GM19240 (cell line): ENCODE measurements around the gene ZNF426.
"Not testable (repeated sequence)": the region's sequence is repeated elsewhere in the genome, so short reads cannot be mapped to it uniquely, and the experiment has no call there.

Experiments
- DNase-seq: peaks from one replicate; pipeline ENCODE4 v3.0.0; 2011; ENCODE audit warnings: low spot score; ENCODE audit not compliant: insufficient read length

Gene ZNF426

DNA sequence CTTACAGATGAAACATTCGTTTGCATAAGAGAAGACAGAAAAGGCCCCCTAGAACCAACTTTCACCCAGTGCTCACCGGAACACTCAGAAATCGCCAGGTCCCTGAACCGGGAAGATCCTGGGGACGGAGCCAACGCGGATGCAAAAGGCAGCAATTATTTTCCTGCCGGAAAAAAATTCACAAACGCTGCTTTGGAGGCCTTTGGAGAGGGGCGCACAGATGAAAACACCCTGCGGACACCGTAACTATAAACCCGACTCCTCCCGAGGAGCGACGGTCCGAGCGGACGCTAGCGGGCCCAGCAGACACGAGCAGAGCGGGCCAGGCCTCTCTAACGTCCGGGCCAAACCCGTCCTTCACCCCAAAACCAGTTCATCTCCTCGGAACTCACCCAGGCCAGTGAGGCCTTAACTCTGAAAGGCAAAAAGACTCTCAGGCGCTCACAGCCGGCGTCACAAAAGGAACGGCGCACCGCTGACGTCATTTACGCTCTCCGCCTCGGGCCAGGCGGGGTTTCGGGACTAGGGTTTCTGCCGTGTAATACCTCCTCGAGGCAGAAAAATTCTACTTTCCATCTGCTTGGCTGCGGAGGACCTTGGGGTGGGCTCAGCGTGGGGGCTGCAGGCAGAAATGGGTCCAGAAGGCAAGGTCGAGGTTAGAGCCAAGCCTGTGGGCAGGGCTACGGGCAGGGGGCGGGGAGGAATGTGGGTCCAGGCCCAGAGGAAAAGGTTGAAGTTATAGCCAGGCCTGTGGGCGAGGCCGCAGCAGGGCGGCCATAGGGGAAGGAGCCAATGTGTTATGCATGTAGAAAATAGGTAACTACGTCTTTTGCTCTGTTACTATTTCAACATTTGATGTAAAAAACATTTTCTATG is at the start of gene ZNF426:
TSS of gene ZNF426 (minus strand) at position 463 of the 876 bp plus-strand sequence. CDS start 2,413 bp downstream, outside the sequence.
- DNase-seq, result peak; percentile 69

DNA sequence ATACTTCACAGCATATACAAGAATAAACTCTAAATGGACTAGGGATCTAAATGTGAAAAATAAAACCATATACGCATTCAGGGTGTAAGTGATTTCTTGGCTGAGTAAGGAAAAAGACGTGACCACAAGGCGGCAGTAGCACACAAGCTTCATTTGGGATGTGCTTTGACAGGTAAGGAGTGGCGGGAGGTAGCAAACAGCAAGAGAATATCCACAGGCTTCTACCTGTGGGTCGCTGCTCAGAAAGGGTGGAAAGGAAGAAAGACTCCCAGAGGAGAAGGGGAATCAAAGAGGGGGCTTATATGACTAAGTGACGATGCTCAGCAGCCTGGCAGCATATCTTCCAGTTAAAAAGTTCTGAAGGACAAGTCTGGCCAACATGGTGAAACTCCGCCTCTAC is 48.3 kb upstream of the ZNF426 start:
- DNase-seq, result no peak

DNA sequence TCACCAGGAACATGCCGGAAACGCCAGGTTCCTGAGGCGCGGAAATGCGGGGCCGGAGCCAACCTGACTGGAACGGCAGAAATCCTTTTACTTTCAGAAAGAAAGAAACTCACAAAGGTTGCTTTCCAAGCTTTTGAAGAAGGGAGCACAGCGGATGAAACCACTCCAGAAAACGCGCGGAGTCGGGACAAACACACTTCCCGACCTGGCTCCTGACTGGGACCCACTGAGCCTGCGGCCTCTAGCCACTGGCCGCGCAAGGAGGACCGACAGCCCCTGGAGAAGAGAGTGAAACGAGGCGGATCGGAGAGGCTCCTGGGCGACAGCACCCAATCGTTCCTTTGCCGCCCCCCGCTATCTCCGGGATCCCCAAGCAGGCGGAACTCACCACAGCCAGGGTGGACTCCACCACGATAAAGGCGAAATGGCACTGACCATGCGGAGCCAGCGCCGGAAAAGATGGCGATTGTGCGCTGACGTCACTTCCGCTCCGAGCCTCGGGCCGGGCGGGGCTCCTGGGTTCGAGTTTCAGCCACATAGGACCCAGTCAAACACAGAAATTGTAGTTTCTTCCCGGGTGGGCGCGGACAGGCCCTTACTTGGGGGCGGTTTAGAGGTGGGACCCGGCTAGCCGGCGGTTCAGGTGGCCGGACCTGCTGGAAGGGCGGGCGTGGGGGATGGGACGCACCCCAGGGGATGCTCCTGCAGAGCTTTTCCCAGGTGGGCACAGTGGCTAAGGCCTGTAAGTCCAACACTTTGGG is 45.8 kb upstream of the ZNF426 start, which contains the start of gene ZNF121:
TSS of gene ZNF121 (minus strand) at position 432 of the 761 bp plus-strand sequence. CDS start 16,407 bp downstream, outside the sequence.
- DNase-seq, result peak; percentile 56

DNA sequence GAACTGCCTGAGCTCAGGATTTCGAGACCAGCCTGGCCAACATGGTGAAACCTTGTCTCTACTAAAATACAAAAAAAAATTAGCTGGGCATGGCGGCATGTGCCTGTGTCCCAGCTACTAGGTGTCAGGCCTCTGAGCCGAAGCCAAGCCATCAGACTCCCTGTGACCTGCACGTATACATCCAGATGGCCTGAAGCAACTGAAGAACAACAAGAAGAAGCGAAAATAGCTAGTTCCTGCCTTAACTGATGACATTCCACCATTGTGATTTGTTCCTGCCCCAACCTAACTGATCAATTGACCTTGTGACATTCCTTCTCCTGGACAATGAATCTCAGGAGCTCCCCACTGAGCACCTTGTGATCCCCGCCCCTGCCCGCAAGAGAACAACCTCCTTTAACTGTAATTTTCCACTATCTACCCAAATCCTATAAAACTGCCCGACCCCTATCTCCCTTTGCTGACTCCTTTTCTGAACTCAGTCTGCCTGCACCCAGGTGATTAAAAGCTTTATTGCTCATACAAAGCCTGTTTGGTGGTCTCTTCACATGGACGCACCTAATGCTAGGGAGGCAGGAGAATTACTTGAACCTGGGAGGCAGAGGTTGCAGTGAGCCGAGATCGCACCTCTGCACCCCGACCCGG is 43.8 kb upstream of the ZNF426 start:
- not testable (repeated sequence) for DNase-seq

DNA sequence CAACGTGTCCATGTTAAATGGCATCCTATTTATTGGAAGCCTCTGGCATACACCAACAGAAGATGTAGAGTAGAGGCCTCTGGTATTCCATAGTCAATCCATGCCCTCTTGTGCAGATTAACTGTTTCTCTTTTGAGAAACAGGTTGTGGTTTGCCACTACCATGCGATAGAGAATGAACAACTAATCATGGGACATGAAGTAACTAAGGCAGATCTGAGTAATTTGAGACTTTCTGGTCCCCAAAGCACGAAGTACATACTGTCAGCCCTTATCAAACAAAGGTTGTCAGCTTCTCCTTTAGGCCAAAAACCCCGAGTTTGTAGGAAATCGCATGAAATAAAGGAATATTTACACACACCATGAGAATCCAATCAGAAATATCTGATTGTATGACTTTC is 42.3 kb upstream of the ZNF426 start:
- no peak for DNase-seq

DNA sequence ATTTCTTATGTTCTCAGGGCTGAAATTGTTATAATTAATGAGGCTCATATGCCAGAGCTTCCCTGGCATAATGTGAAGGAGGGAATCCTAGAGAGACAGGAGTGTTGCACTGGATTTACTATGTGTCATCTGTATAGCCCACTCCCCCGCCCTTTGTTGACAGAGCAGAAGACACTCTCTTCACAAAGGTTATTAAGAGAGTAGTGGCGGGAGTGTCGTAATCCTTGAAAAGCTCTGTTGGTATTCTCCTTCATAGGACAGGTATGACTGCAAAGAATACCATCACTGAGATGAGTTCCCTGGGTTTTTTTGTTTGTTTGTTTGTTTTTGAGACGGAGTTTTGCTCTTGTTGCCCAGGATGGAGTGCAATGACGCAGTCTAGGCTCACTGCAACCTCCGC is 31.8 kb upstream of the ZNF426 start:
- DNase-seq, result no peak

DNA sequence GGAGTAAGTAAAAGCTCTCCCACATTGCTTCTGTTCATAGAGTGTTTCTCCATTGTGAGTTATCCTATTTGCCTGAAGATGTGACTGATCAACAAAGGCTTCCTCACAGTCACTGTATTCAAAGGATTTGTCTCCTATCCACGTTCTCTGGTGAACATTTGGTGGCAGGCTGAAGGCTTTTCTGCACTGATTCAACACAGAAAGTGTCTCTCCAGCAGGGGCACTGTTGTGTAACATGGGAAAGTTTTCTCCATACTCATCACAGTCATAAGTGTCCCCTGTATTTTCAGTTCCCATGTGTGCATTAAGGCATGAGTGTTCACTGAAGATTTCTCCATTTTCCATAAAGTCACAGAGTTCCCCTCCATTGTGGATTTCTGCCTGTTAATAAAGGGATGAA is 28.3 kb upstream of the ZNF426 start:
- DNase-seq, result no peak

DNA sequence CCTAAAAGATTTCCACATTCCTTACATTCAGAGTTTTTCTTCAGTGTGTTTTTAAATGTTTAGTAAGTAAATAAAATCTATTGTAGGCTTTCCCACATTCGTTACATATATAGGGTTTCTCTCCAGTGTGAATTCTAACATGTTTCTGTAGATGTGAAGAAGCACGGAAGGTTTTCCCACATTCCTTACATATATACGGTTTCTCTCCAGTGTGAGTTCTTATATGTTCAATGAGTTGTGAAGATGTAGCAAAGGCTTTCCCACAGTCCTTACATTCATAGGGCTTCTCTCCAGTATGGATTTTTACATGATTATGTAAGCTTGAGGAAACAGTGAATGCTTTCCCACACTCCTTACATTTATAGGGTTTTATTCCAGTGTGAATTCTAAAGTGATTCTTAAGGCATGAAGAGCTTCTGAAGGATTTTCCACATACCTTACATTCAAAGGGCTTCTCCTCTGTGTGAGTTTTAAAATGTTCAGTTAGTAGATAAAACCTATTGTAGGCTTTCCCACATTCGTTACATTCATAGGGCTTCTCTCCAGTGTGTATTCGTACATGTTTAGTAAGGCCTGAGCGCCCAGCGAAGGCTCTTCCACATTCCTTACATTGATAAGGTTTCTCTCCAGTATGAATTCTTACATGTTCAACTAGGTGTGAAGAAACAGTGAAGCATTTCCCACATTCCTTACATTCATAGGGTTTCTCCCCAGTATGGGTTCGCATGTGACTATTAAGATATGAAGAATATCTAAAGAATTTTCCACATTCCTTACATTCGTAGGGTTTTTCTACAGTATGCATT is 27.7 kb upstream of the ZNF426 start:
- no peak for DNase-seq

DNA sequence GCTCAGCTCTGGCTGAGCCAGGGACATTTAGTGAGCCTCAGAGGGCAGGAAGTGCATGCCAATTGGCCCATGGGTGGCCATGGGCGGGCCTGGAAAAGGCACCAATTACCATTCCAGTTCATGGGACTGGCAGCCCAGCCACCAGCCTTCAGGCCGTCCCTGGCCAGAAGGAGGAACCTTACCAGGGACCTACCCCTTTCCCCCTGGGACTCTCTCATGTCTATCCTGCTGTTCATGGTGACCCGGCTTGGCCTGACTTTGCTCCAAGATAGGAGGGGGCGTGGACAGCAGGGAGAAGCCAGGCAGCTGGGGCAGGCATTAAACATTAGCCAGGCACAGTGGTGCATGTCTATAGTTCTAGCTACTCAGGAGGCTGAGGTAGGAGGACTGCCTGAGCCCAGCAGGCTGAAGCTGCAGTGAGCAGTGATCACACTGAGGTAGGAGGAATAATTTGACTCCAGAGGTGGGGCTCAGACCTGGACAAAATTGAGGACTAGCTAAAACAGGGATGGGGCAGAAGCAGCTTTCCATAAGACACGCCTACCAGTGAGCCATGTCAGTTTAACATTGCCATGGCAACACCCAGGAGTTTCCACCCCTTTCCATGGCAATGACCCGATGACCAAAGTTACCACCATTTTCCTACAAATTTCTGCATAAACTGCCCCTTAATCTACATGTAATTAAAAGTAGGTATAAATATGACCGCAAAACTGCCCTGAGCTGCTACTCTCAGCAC is 14.3 kb upstream of the ZNF426 start:
- DNase-seq, result no peak

DNA sequence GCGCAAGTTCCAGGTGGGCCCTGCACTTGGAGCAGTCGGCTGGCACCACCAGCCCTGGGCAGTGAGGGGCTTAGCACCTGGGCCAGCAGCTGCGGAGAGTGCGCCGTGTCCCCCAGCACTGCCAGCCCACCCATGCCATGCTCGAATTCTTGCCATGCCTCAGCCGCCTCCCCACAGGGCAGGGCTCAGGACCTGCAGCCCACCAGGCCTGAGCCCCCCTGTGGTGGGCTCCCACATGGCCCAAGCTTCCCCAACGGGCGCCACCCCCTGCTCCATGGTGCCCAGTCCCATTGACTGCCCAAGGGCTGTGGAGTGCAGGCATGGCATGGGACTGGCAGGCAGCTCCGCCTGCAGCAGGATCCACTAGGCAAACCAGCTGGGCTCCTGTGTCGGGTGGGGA is 9.4 kb upstream of the ZNF426 start:
- DNase-seq, result no peak

DNA sequence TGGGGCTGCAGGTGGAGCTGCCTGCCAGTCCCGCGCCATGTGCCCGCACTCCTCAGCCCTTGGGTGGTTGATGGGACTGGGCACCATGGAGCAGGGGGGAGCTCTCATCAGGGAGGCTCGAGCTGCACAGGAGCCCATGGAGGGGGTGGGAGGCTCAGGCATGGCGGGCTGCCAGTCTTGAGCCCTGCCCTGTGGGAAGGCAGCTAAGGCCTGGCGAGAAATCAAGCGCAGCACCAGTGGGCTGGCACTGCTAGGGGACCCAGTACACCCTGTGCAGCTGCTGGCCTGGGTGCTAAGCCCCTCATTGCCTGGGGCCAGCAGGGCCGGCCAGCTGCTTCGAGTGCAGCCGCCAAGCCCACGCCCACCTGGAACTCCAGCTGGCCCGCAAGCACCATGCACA is 2.8 kb upstream of the ZNF426 start:
- DNase-seq, result not testable (repeated sequence)

DNA sequence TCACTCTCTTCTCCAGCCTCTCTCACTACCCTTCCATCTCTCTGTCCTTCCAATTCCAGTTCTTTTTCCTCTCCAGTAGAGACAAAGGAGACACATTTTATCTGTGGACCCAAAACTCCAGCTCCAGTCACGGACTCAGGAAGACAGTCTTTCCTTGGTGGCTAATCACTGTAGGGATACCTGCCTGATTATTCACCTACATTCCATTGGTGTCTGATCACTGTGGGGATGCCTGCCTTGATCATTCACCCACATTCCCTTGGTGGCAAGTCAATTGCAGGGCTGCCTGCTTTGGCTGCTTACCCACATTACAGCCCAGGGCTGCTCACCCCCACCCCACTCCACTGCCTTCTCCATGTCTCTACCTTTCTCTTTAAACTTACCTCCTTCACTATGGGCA is 1.5 kb upstream of the ZNF426 start:
- not testable (repeated sequence) for DNase-seq

DNA sequence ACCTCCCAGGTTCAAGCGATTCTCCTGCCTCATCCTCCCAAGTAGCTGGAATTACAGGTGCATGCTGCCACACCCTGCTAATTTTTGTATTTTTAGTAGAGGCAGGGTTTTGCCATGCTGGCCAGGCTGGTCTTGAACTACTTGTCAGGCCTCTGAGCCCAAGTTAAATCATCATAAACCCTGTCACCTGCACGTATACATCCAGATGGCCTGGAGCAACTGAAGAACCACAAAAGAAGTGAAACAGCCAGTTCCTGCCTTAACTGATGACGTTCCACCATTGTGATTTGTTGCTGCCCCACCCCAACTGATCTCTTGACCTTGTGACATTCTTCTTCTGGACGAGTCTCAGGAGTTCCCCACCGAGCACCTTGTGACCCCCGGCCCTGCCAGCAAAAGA is 756 bp upstream of the ZNF426 start:
- DNase-seq, result not testable (repeated sequence)

DNA sequence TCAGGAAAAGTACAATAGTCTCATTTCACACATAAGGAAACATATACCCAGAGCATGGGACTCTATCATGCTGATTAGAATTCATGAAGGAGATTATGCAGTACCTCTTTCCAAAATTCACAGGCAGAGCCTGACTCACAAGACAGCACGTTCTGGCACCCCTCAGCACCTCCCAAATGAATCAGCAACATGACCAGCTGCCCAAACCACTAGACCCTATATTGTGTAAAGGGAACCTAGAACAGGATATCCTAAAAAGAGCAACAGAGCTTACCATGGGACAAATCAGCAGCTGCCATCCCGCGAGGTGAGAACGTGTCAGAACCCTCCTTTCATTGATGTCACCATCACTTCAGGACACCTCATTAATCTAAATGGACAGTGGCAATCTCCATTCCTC is 2.5 kb downstream of the ZNF426 start:
- DNase-seq, result no peak

DNA sequence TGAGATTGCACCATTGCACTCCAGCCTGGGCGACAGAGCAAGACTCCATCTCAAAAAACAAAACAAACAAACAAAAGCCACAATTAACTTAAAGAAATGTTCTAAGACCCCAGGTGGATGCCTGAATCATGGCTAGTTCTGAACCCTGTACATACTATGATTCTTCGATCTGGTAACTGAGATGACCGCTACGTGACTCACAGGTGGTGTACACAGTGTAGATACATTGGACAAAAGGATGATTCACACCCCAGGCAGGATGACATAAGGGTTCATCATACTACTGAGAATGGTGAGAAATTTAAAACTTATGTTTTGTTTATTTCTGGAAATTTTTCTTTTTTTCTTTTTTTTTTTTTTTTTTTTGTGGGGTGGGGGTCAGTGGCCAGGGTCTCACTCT is 6.5 kb downstream of the ZNF426 start:
- no peak for DNase-seq

DNA sequence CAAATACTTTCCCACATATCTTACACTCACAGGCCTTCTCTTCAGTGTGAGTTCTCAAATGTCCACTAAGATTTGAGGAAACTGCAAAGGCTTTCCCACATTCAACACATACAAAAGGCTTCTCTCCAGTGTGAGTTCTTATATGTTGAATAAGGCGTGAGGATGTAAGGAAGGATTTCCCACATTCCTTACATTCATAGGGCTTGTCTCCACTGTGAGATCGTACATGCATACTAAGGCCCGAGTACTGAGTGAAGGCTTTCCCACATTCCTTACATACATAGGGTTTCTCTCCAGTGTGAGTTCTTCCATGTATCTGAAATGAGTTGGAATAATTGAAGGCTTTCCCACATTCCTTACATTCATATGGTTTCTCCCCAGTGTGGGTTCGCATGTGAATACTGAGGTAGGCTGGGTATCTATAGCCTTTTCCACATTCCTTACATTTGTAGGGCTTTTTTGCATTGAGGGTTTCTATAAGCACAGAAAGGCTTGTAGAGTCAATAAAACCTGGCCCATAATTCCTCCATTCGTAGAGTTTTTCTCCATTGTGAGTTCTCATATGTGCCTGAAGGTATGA is 9.6 kb downstream of the ZNF426 start:
- DNase-seq, result no peak

DNA sequence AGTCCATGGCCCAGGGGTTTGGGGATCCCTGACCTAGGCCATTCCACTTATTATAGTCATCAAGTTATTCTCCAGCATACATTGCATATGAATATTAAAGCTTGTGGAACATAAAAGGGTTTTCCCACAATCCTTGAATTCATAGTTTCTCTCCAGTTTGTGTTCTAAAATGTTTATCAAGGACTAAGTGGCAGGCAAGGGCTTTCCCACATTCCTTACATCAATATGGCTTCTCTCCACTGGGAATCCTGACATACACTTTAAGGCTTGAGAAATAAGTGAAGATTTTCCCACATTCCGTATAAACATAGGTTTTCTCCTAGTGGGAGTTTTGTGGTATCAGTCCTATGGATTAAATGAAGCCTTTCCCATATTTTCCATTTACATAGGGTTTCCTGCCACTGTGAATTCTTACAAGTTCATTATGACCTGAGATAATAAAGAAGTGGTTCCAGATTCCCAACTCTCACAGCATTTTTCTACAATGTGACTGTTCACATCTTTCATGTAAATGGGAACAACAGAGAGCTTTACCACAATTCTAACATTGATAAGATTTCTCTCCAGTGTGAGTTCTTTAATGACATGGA is 14.5 kb downstream of the ZNF426 start:
- no peak for DNase-seq

DNA sequence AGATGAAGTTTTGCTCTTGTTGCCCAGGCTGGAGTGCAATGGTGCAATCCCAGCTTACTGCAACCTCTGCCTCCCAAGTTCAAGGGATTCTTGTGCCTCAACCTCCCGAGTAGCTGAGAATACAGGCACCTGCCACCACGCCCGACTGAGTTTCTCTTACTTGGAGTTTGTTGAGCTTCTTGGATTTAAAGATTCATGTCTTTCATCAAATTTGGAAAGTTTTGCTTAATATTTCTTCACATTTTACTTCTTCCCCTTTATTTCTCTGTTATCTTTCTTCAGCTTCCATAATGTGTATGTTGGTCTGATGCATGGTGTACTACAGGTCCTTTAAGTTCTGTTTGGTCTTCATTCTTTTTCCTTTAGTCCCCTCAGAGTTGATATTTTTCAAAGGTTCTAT is 31.2 kb downstream of the ZNF426 start:
- DNase-seq, result no peak

DNA sequence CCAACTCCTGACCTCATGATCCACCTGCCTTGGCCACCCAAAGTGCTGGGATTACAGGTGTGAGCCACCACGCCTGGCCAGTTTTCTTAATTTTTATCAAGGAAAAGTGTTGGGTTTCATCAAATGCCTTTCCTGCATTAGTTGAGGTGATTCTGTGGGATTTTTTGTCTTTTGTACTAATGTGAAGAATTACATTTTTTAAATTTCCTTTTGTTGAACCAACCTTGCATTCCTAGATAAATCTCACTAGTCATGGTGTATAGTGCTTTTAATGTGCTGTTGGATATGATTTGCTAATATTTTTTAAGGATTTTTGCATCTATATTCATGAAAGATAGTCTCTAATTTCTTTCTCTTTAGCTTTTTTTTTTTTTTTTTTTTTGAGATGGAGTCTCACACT is 37.6 kb downstream of the ZNF426 start:
- no peak for DNase-seq
